SK-N-SH (cell line): ENCODE measurements around the gene C21orf91. TPM values are rescaled to one million over a fixed set of nuclear protein-coding genes. Genes with fewer than 3 reads are reported as not detected.

Source experiments
- CTCF ChIA-PET: fragments of 300-600, 350-600 bp; formaldehyde crosslinking; extraction: SDS; loops from one replicate; lab custom pipeline; 2021; lab: Yijun Ruan, JAX
- POLR2A ChIA-PET: fragments of 350-600 bp; sonication (Branson Sonifier 250); formaldehyde crosslinking; extraction: SDS; loops from one replicate; lab custom pipeline; 2020; ENCODE audit warnings: antibody characterized with exemption, inconsistent platforms; lab: Yijun Ruan, JAX
- DNase-seq: peaks from one replicate; pipeline ENCODE4 v3.0.0; 2012
- H2AFZ ChIP-seq: fragments of 200-600 bp; sonication (generic); 2 replicates; pipeline ENCODE4 v1.8.1; 2016; ENCODE audit warnings: antibody characterized with exemption, mild to moderate bottlenecking, low read depth
- H3F3A ChIP-seq: fragments of 200-600 bp; sonication (generic); replicated peaks from 2 replicates; pipeline ENCODE3; 2016; ENCODE audit warnings: antibody characterized with exemption, mild to moderate bottlenecking; ENCODE audit not compliant: insufficient read depth
- H3K27ac ChIP-seq, 2 experiments: fragments of 200-500 bp in 1 of 2; fragments of 200-600 bp in 1 of 2; sonication (Bioruptor generic) in 1 of 2; sonication (generic), shearing (Covaris generic) in 1 of 2; 2 replicates each; pipeline versions ENCODE4 v1.5.1 to v1.6.1; 2014 to 2016; ENCODE audit warnings: low read depth in 2 of 2, inconsistent platforms in 1 of 2, low read length in 1 of 2, mild to moderate bottlenecking in 1 of 2, mixed read lengths in 1 of 2
- H3K27me3 ChIP-seq: fragments of 200-600 bp; sonication (generic), shearing (Covaris generic); 2 replicates; pipeline ENCODE4 v1.6.1; 2016; ENCODE audit warnings: mixed run types; ENCODE audit not compliant: insufficient read depth
- H3K36me3 ChIP-seq, 2 experiments: fragments of 200-500 bp in 1 of 2; fragments of 200-600 bp in 1 of 2; sonication (Bioruptor generic) in 1 of 2; sonication (generic) in 1 of 2; replicated peaks in 1 of 2; 2 replicates each; pipeline versions ENCODE3 to v1.5.1; 2014 to 2016; ENCODE audit warnings: low read length in 1 of 2, mild to moderate bottlenecking in 1 of 2; ENCODE audit not compliant: insufficient read depth in 2 of 2, control insufficient read depth in 1 of 2
- H3K4me1 ChIP-seq, 2 experiments: fragments of 200-500 bp in 1 of 2; fragments of 200-600 bp in 1 of 2; sonication (Bioruptor generic) in 1 of 2; sonication (generic), shearing (Covaris generic) in 1 of 2; 2 replicates each; pipeline versions ENCODE4 v1.5.1 to v1.6.1; 2014 to 2016; ENCODE audit warnings: low read depth in 1 of 2, low read length in 1 of 2, mixed run types in 1 of 2; ENCODE audit not compliant: insufficient read depth in 2 of 2, control insufficient read depth in 1 of 2
- H3K4me2 ChIP-seq: fragments of 200-600 bp; sonication (generic), shearing (Covaris generic); 2 replicates; pipeline ENCODE4 v1.6.1; 2017; ENCODE audit warnings: mixed run types
- H3K4me3 ChIP-seq, 2 experiments: fragments of 200-500 bp in 1 of 2; fragments of 200-600 bp in 1 of 2; sonication (Bioruptor generic) in 1 of 2; sonication (generic), shearing (Covaris generic) in 1 of 2; 2 replicates each; pipeline versions ENCODE4 v1.5.1 to v1.8.1; 2014 to 2016; ENCODE audit warnings: low read depth in 2 of 2, inconsistent platforms in 1 of 2, low read length in 1 of 2, mild to moderate bottlenecking in 1 of 2, mixed read lengths in 1 of 2, moderate library complexity in 1 of 2
- H3K79me2 ChIP-seq: fragments of 200-600 bp; sonication (generic); 2 replicates; pipeline ENCODE4 v1.8.1; 2017; ENCODE audit warnings: mild to moderate bottlenecking; ENCODE audit not compliant: insufficient read depth
- H3K9ac ChIP-seq: fragments of 200-600 bp; sonication (generic); 2 replicates; pipeline ENCODE4 v1.6.1; 2017; ENCODE audit warnings: mixed run types
- H3K9me2 ChIP-seq: fragments of 200-600 bp; sonication (generic); 2 replicates; pipeline ENCODE4 v1.6.1; 2017; ENCODE audit warnings: mixed run types
- H3K9me3 ChIP-seq: fragments of 200-600 bp; sonication (generic); 2 replicates; pipeline ENCODE4 v1.6.1; 2017; ENCODE audit warnings: mixed run types, mild to moderate bottlenecking, moderate library complexity
- H4K20me1 ChIP-seq: fragments of 200-600 bp; sonication (generic); 2 replicates; pipeline ENCODE4 v1.6.1; 2017; ENCODE audit warnings: mild to moderate bottlenecking, mixed run types; ENCODE audit not compliant: insufficient read depth
- CTCF ChIP-seq: fragments of 200-600 bp; sonication (generic); IDR thresholded peaks from 2 replicates; pipeline ENCODE4 v1.6.1; 2017; ENCODE audit warnings: antibody characterized with exemption, mild to moderate bottlenecking, moderate library complexity
- FOXJ3 ChIP-seq: sonication (generic); formaldehyde crosslinking; IDR thresholded peaks from 2 replicates; pipeline ENCODE4 v1.5.1; 2020; ENCODE audit warnings: mild to moderate bottlenecking, missing genetic modification reagents
- GABPA ChIP-seq: IDR thresholded peaks from 2 replicates; pipeline ENCODE4 v1.4.0; 2012; ENCODE audit warnings: low read depth, mild to moderate bottlenecking
- GATA2 ChIP-seq: sonication (generic); formaldehyde crosslinking; IDR thresholded peaks from 2 replicates; pipeline ENCODE4 v1.5.0; 2020; ENCODE audit warnings: mild to moderate bottlenecking, missing genetic modification reagents
- IRF3 ChIP-seq: fragments of 150-350 bp; IDR thresholded peaks from 2 replicates; pipeline ENCODE4 v1.6.1; 2016; ENCODE audit warnings: mild to moderate bottlenecking, low read depth, low read length
- MXI1 ChIP-seq: IDR thresholded peaks from 2 replicates; pipeline ENCODE4 v1.6.1; 2012; ENCODE audit warnings: mild to moderate bottlenecking, low read depth, low read length, improper control_type of control experiment
- NFIC ChIP-seq: IDR thresholded peaks from 2 replicates; pipeline ENCODE4 v1.4.0; 2012; ENCODE audit warnings: borderline replicate concordance
- PBX3 ChIP-seq: IDR thresholded peaks from 2 replicates; pipeline ENCODE4; 2012
- POLR2AphosphoS5 ChIP-seq: IDR thresholded peaks from 2 replicates; pipeline ENCODE4 v1.6.1; 2012; ENCODE audit warnings: low read depth, low read length
- RAD21 ChIP-seq: IDR thresholded peaks from 2 replicates; pipeline ENCODE4 v1.6.1; 2012; ENCODE audit warnings: mild to moderate bottlenecking, low read length
- REST ChIP-seq: IDR thresholded peaks from 2 replicates; pipeline ENCODE4 v1.6.1; 2012; ENCODE audit warnings: mild to moderate bottlenecking, low read depth, low read length, moderate library complexity
- RXRA ChIP-seq: IDR thresholded peaks from 2 replicates; pipeline ENCODE4 v1.4.0; 2012; ENCODE audit warnings: low read depth, mild to moderate bottlenecking, borderline replicate concordance
- TCF12 ChIP-seq: IDR thresholded peaks from 2 replicates; pipeline ENCODE4 v1.4.0; 2012
- WGBS: methylation state at CpG from one replicate; pipeline ENCODE4 v1.1.6; 2017; ENCODE audit warnings: low lambda C conversion rate; 5-methylcytosine and 5-hydroxymethylcytosine counted together
- polyA plus RNA-seq, 3 experiments: library from polyadenylated mRNA; depleted of rRNA; stranded (reverse); fragments of >200 nt; gene quantifications; 2 replicates each; pipeline ENCODE4 v1.2.3, GENCODE V29; 2012

The C21orf91 gene
- polyA plus RNA-seq, 1 of the 3 experiments (the other 2 are of a cell fraction), result 2.2 TPM

GRCh38 chr21:17866590-17866989, 47.4 kb upstream of the C21orf91 start:
- H3K9ac ChIP-seq, result no peak overlapping the region
- WGBS, result 30% methylated on average over 2 of the region's 2 CpGs
- ChIA-PET POLR2A (no interaction called here), CTCF (interaction anchor here (2.4 kb wide), 1 partner anchor 59 kb away, joined by 8 read pairs; no protein-coding TSS in a partner anchor)
- no peaks in the 10 kb centered on the region for H3F3A ChIP-seq
- H3K79me2 ChIP-seq, result no peaks in the 10 kb centered on the region
- TF ChIP-seq PBX3 (no peak), CTCF (no peak), TCF12 (no peak), RAD21 (no peak), FOXJ3 (no peak), REST (no peak), GATA2 (no peak), GABPA (no peak), NFIC (no peak), MXI1 (no peak), RXRA (no peak), POLR2AphosphoS5 (no peak), IRF3 (no peak)
- no peaks in the 10 kb centered on the region for H3K9me2 ChIP-seq
- H3K27ac ChIP-seq, result no peak overlapping the region
- H3K4me2 ChIP-seq, result no peak overlapping the region
- no peaks in the 10 kb centered on the region for H3K27me3 ChIP-seq
- H2AFZ ChIP-seq, result no peak overlapping the region
- no peaks in the 10 kb centered on the region for H3K36me3 ChIP-seq
- no peak overlapping the region for H3K4me3 ChIP-seq
- no peaks in the 10 kb centered on the region for H3K4me1 ChIP-seq
- DNase-seq, result no peak
- H3K9me3 ChIP-seq, result no peaks in the 10 kb centered on the region
- no peaks in the 10 kb centered on the region for H4K20me1 ChIP-seq
